Hematopoietic multipotent progenitor cell treated with erythropoietin and hydrocortisone succinate and interleukin-3 and kit ligand, for 6 days (in vitro differentiated cells): ENCODE measurements around the gene FDPS.
A peak's percentile ranks its signal among the peaks of the same experiment; 100 is the strongest.
"Not testable (repeated sequence)": the region's sequence is repeated elsewhere in the genome, so short reads cannot be mapped to it uniquely, and the experiment has no call there.

Experiments used
- DNase-seq: peaks from one replicate; pipeline ENCODE4 v3.0.0-alpha.2; 2015

FDPS gene

GRCh38 chr1:155286544-155286943, 22.1 kb upstream of the FDPS start:
- DNase-seq, result no peak

- no peak for DNase-seq
These were observed 20.6 kb upstream of the FDPS start for GRCh38 chr1:155287987-155288543.

DNA sequence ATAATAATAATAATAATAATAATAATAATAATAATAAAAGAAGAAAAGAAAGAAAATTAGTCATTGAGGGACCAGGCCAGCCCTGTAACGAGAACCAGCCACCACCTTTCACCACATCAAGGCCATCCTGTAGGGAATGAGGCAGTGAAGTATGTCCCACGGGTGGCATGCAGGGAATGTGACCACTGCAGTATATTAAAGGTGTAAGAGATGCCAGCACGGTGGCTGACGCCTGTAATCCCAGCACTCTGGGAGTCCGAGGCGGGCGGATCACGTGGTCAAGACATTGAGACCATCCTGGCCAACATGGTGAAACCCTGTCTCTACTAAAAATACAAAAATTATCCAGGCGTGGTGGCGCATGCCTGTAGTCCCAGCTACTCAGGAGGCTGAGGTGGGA, 17.7 kb upstream of the FDPS start:
- not testable (repeated sequence) for DNase-seq

DNA sequence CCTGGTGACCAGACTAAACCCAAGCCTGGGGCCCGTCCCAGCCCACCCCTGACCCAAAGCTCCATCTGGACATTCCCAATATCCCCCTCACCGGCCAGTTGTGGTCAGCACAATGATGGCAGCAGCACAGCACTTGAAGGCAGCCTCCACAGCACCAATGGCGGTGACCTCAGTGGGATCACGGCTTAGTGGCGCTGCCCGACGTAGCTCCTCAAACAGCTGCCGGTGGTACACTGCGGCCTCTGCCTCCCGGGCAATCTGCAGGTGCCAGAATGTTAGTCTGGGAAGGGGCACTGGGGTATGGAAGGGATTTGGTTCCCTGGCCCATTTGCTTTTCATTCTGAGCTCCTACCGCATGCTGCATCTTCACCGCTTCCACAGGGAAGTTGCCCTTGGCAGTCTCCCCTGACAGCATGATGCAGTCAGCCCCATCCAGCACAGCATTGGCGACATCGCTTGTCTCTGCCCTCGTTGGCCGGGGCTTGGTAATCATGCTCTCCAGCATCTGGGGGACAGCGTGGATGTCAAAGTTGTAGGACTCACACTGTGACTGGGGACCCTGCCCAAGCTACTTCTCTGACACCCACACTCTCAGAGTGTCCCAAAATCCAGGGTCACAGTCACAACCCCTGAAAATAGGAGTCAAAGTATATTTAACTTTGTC, 15.4 kb upstream of the FDPS start:
- DNase-seq, result no peak

GRCh38 chr1:155294520-155295182, 14.0 kb upstream of the FDPS start:
- no peak for DNase-seq

- peak; percentile 50 for DNase-seq
These were observed 13.3 kb upstream of the FDPS start for GRCh38 chr1:155295183-155295941.

DNA sequence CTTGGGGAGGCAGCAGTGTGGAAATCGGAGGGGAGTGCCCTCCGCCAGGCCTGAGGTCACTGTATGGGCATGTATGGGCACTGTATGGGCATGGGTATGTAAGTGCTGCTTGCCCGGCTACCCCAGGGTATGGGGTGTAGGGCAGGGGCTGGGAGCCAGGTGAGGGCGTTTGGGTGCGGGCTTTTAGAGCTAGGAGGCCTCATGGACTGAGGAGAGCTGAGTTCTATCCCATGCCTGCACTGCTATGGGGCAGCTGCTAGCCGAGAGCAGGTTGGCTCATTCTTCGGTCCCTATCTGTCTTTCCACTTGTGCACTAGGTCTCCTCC, 12.8 kb upstream of the FDPS start:
- no peak for DNase-seq

DNA sequence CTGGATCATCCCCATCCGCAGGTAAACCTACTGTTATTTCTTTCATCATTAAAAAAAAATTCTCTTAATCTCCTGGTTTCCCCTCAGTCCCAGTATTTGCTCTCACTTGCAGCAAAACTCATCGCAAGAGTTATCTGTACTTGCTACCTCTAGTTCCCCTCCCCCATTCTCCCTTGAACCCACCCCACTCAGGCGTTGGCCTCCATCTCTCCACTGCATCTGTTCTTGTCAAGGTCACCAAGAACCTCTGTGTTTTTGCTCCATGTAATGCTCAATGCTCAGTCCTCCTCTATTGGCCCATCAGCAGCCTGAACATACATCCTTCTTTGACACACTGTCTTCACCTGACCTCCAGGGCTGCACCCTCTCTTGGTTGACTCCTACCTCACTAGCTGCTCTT, 12.0 kb upstream of the FDPS start:
- peak; percentile 62 for DNase-seq

DNA sequence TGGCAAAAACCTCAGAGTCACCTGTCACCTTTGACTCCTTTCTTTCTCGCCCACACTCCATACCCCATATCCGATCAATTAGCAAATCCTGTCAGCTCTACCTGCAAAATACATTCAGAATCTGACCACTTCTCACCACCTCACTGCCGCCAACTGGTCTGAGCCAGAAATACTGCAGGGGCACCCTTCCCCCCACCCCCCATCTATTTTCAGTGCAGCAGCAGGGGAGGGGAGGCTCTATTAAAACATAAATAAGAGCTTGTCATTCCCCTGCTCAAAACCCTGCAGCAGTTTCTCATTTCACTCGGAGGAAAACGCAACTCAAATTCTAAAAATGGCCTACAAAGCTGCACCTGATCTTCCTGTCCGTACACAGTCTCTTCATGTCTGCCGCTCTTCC, 11.3 kb upstream of the FDPS start:
- DNase-seq, result no peak

- DNase-seq, result no peak
These were observed 8.6 kb upstream of the FDPS start for GRCh38 chr1:155300024-155300423.

DNA sequence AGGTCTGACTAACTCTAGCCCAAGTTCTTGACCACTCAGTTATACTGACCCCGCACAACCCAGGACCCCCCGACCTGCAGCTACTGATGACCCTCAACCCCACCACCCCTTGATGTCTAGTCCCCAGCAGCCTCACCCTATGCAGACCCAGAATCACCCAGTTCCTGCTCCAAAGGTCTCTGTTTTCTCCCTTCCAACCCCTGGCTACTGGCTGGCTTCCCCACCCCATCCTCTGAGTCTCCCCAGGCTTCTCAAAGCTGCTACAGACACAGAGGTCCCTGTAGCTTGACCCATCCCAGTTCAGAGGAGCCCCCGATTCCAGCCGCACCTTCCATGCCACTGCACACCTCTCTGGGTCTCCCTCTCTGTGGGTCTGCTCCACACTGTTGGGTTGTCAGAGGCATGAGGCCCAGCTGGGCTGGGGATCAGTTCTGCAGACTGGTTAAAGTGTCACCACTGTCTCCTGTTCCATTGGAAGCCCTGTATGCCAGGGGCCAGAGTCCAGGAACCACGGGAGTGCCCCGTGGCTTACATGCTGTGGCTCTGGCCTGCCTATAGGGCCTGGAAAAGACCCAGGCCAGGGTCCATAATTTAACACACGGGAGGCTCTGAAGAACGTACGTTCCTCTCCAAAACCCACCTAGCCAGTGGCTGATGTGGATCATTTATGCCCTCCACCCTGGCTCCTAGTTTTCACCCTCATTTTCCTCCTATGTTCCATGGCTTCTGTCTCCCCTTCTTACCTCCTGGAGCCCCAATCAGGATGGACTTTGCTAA, 7.9 kb upstream of the FDPS start:
- DNase-seq, result no peak

- peak; percentile 90 for DNase-seq
These were observed 7.3 kb upstream of the FDPS start, which contains the start of gene PKLR for GRCh38 chr1:155301342-155301841. PKLR (minus strand) TSS chr1:155301438; CDS start chr1:155301395, 43 bp downstream.

DNA sequence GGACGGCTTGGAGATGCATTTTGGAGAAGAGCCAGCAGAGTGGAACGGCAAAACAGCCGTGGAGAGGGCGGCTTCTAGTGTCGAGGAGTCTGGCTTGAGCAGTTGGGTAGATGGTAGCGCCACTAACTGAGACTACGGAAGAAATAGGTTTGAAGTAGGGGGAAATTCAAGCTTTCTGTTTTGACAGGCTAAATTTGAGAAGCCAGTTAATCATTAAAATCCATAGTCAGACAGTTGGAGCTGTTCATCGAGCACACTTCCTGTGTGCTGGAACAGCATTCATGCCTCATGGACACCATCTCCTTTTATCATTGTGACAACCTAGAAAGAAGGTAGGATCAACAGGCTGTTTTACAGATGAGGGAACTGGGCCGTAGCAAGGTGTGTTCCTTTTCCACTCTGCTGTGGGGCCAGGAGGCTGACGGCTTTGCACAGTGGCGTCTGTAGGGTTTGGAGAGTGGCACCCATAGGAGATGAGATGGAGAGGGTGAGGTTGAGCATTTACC, 4.1 kb upstream of the FDPS start:
- no peak for DNase-seq

- DNase-seq, result no peak
These were observed 2.7 kb upstream of the FDPS start for GRCh38 chr1:155305881-155306391.

DNA sequence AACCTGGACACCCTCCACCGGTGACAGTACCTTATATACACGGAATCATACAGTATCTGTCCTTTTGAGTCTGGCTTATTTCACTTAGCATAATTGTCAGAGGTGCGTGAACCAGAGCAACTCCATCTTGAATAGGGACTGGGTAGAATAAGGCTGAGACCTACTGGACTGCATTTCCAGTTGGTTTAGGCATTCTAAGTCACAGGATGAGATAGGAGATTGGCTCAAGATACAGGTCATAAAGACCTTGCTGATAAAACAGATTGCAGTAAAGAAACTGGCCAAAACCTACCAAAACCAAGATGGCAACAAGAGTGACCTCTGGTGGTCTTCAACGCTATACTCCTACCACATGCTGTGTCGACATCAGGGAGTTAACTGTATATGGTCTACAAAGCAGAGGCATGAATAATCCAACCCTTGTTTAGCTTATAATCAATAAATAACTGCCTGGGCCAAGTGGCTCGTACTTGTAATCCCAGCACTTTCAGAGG, 1.4 kb upstream of the FDPS start:
- DNase-seq, result peak; percentile 91

DNA sequence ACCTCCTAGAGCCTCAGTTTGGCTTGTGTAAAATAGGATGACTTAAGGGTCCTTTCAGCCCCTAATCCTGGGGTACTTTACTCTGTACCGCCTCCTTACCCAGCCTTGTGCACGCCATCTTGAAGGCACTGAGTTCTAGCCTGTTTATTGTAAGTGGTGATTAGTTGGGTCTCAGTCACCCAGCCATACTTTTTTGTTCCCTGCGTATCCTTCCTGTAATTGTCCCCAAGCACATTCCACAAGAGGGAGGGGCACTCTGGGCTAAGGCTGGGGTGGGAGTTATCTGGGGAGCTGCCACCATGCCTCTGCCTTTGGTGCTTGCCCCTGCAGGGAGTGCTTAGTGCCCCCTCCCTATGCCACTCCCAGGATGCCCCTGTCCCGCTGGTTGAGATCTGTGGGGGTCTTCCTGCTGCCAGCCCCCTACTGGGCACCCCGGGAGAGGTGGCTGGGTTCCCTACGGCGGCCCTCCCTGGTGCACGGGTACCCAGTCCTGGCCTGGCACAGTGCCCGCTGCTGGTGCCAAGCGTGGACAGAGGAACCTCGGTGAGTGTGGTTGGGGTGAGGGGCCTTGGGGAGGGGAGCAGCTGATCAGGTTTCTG, 856 bp downstream of the FDPS start:
- DNase-seq, result peak; percentile 57

DNA sequence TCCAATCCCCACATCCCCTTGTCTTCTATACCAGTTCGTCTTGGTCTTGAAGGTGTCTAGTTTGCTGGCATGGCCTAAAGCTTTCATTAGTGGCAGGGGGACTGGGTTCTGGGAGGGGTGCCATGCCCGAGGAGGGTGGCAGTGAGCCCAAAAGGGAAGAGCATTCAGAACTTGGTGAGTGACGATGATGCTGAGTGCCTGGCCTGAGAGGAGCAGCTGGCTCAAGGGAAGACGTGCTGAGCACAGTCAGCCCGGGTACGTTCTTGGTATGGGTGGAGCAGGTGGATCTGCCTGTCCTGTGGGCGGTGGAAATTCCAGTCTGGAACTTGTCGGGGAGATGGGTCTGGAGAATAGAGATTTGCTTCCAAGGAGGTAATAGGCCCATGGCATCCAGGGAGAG, 4.6 kb downstream of the FDPS start:
- DNase-seq, result no peak

DNA sequence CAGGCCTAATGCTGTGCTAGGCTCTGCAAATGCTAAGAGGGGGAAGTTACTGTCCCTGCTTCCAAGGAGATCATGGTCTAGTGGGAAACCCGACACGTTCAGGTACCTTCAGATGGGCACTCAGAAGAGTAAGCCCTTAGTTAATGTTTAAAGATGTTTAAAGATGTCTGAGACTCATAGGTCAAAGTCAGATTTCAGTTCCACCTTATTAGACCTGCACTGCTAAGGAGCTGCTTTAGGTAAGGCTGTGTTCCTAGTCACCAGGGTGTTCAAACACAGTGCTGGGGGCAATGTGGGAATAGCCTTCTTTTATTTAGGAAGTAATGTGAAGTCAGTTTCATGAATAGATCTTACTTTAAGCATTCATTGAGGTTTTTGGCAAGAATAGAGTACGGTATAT, 8.3 kb downstream of the FDPS start:
- DNase-seq, result no peak

GRCh38 chr1:155318082-155318481, 9.4 kb downstream of the FDPS start:
- no peak for DNase-seq

- no peak for DNase-seq
These were observed 10.9 kb downstream of the FDPS start for GRCh38 chr1:155319536-155319935.

- no peak for DNase-seq
These were observed 11.6 kb downstream of the FDPS start for GRCh38 chr1:155320252-155320651.
